GM18526 (cell line): ENCODE measurements around the gene MAP4K2.

Source experiments
- POLR2A ChIP-seq: IDR thresholded peaks from 3 replicates; pipeline ENCODE4 v1.6.1; 2011; ENCODE audit not compliant: insufficient read length; ENCODE audit errors: extremely low read depth

MAP4K2 gene

DNA sequence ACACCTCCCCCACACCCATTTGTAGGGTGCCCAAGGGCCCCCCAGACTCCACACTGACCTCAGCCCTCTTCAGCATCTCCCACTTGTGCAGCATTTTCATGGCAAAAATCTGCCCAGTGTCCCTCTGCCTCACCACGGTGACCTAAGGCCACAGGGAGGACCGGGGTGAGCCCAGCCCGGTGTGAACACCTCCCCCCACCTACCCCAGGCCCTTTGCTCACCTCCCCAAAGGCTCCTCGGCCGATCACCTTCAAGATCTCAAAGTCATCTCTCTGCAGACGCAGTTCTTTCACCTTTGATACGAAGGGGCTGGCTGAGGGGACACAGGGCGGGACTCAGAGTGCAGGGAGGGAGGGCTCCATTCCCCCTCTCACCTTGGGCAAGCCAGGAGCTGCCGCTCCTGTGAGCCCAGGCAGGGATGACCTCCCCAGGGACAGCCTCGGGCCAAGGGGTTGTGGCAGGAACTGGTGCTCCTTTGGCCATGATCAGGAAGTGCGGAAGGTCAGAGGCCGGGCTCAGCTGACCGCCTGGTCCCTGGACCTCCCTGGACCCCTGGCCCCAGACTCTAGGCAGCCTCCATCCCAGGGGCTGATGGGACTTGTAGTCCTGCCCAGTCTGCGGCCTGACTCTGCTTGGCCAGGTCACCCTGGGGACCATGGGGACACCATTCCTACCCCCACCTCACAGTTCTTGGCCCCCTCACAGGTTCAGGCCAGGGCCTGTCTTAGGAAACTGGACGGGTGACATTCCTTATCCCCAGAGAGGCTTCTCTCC is 38.8 kb upstream of the MAP4K2 start:
- TF ChIP-seq POLR2A, result no peak

DNA sequence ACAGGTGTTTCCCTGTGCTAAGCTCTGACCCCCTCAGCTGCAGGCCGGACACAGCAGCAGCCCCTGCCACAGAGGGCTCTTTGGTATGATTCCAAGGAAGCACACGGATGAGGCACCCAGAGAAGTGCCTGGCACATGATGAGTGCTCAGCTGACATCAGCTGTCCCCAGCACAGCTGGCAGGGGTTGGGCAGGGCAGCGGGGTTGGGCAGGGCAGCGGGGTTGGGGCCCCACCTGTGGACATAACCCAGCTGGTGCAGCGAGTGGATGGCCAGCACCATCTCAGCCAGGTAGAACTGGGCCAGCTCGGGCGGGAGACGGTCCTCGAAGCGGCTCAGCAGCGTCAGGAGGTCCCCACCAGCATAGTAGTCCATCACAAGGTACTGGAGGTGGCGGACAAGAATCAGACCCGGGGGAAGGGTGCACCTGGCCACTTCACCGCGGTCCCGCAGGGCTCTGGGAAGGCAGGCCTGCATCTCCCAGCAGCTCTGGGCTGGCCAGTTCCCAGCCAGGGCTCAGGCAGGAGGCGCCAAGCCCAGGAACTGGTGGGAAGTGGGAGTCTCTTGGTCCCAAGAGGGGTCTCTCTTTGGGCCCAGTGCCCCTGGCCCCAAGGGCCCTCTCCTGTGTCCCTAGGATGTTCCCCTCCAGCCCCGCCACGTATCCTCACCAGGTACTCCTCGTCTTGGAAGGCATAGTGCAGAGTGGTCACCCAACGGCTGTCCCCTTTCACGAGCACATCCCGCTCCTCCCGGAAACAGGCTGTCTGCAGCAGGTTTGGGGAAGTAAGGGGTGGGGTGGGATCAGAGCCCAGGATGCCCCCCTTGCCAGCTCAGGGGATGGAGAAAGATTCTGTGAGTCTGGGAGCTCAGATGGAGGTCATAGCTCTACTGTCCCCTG is 37.1 kb upstream of the MAP4K2 start:
- TF ChIP-seq POLR2A, result no peak

GRCh38 chr11:64839335-64839734 is 36.3 kb upstream of the MAP4K2 start:
- TF ChIP-seq POLR2A, result no peak

DNA sequence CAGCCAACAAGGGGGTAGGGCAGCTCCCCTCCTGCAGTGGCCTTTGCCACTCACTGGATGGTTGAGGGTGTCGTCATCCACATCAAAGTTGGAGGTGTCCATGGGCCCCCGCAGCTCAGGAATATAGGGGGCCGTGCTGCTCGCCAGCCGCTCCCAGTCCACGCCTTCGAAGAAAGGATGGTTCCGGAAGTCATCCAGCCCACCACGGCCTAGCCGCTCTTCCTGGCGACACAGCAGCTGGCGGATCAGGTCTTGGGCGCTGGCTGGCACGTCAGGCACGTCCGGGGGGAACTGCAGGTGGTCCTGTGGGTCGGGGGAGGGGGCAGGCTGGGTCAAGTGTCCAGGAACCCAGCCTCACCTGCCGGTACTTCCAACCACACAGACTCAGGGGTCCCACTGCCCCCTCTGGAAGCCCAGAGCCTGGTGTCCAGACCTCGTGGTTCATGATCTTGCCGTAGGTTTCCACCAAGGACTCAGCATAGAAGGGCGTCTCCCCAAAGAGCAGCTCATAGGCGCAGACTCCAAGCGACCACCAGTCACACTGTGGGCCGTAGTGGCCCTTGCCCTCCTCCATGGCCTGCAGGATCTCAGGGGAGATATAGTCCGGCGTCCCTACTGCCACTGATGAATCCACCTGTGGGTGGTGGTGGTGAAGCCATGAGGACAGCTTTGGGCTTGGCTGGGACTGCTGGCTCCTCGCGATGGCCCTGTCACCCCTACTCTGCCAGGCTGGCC is 35.8 kb upstream of the MAP4K2 start:
- no peak for TF ChIP-seq POLR2A

DNA sequence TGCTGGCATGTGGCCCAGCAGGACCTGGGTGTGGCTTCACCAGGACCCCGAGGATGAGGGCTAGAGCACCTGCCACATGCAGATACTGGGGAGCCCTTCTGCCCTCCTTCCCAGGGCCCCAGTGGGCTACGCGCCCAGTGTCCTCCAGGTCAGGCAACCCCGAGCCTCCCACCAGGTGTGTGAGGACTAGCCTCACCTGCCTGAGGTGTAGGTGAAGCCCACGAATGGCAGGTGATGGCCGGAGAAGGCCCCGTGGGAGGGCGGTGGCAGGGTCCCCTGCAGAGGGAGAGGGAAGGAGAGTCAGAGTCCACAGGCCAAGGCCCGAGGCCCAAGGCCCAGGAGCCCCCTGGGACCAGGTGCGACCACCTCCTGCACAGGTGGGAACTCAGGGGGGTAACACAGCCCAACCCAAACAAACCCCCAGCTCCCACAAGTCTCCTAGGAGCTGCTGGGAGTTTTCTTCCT is 34.9 kb upstream of the MAP4K2 start:
- no peak for TF ChIP-seq POLR2A

- no peak for TF ChIP-seq POLR2A
Observed at GRCh38 chr11:64836448-64837072, 33.5 kb upstream of the MAP4K2 start.

GRCh38 chr11:64835616-64836447 is 32.8 kb upstream of the MAP4K2 start:
- TF ChIP-seq POLR2A, result no peak

DNA sequence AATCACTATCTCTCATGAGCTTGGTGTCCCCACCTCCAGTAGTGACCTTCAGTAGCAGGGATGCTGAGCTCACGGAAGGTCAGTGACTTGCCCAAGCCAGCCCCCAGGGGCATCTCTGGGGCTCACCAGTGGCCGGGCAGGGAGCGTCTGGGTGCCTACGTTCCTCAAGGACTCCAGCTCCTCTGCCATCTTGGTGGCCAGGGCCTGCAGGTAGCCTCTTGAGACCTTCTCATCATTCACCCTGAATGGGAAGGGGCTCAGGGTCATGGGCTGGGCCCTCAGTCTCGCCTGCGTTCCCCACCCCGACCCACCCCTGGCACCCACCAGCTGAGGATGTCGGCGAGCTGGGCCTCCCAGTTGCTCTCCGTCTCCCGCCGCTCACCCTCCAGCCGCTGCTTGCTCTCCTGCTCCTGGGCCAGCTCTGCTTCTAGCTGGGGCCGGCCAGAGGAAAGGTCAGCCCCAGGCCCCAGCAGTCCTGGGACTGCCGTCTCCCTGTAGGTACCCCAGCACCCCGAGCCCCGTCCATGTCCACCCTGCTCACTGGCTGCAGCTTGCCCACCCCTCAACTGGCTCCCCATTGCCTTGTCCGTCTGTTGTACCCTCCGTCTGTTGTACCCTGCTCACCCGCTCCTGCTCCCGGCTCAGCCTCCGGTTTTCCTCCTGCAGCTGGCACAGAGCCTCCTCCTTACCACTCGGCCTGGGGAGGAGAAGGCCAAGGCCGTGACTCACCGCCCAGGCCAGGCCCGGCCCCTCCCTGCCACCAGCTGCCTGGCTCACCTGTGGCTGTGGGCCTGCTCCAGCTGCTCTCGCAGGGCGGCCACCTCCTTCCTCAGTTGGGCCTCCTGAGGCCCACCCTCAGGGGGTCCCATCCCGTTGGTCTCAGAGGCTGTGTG is 32.0 kb upstream of the MAP4K2 start:
- no peak for TF ChIP-seq POLR2A

DNA sequence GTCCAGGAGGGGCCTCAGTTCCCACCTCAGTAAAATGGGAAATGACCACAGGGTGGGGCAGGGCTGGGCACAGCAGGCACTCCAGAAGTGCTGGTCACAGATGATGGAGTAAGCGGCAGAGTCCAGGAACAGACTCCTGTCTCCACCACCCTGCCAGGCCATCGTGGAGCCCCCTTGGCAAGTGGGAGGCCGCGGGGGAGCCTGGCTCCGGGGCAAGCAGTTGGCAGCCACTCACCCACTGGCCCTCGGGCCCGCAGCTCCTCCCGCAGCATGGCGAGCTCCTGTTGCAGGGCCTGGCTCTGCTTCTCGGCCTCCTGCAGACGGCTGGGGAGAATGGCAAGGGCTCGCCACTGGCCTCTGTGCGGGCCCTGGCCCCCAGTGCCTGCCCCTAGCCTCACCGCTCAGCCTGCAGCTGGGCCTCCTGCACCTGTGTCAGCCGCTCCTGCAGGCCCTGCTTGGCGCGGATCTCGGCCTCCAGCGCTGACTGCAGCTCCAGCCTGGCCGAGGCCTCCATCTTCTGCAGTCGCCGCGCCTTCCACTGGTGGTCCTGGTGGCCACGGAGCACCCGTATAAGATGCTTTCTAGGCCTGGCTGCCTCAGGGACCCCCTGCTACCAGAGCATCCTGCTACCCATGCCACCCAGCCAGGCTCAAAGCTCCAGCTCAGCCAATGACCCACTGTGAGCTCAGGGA is 31.2 kb upstream of the MAP4K2 start:
- no peak for TF ChIP-seq POLR2A

DNA sequence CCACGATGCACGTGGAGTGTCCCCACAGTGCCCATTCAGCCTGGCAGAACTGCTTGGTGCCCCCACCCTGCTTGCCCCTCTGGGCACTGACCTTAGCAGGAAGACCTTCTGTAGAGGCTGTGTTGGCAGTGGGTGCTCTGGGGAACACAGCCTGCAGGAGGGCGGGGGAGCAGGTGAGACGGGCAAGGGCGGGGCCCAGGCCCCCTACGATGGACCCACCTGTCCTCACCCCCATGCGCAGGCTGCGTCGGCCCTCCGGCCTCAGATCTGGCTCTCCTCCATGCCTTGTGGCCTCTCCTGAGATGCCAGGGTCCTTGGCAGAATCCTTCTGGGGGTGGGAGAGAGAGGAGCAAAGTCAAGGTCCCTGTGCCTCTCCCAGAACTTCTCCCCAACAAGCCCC is 30.5 kb upstream of the MAP4K2 start:
- no peak for TF ChIP-seq POLR2A

DNA sequence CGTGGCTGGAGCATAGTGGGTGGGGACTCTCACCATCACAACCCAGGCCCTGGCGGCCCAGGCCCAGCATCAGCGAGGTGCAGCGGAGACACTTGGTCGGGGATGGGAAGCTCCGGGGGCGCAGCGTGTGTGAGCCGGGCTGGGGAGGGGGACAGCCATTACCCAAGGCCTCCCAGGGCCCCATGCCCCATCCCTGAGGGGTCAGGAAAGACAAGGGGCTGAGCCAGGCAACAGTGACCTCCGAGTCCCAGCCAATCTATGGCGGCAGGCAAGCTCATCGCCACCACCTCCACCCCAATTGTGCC is 30.1 kb upstream of the MAP4K2 start:
- no peak for TF ChIP-seq POLR2A

GRCh38 chr11:64832467-64833197 is 29.6 kb upstream of the MAP4K2 start:
- TF ChIP-seq POLR2A, result no peak
